Measurements from ENCODE around the gene CCL17. TPM values are rescaled to one million over a fixed set of nuclear protein-coding genes. Genes with fewer than 3 reads are reported as not detected.
A peak's percentile ranks its signal among the peaks of the same experiment; 100 is the strongest.

CCL17 gene
- total and polyA plus RNA-seq, 12 donors: 0.35 to 1.0 TPM; not detected in 10

DNA sequence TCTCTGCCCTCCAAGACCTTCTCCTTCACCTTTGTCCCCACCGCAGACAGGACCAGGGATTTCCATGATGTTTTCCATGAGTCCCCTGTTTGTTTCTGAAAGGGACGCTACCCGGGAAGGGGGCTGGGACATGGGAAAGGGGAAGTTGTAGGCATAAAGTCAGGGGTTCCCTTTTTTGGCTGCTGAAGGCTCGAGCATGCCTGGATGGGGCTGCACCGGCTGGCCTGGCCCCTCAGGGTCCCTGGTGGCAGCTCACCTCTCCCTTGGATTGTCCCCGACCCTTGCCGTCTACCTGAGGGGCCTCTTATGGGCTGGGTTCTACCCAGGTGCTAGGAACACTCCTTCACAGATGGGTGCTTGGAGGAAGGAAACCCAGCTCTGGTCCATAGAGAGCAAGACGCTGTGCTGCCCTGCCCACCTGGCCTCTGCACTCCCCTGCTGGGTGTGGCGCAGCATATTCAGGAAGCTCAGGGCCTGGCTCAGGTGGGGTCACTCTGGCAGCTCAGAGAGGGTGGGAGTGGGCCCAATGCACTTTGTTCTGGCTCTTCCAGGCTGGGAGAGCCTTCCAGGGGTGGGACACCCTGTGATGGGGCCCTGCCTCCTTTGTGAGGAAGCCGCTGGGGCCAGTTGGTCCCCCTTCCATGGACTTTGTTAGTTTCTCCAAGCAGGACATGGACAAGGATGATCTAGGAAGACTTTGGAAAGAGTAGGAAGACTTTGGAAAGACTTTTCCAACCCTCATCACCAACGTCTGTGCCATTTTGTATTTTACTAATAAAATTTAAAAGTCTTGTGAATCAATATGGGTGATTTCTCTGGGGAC, 20.1 kb upstream of the CCL17 start:
- intact Hi-C loops (cut with DNase I): no loop called here
- H3K9me3 ChIP-seq: no peaks in the 10 kb centered on the region
- no peaks in the 10 kb centered on the region for H3K27me3 ChIP-seq
- 64 to 71% methylated on average over 11 of the region's 11 CpGs for WGBS, 2 donors
- H3K4me3 ChIP-seq: no peak overlapping the region
- H3K27ac ChIP-seq: peak overlapping the region in 7 of 10 donors; percentile 23 to 65 (median 39)
- DNase-seq (no peak), ATAC-seq (peak in 7 of 8 donors; percentile 9 to 51 (median 26))
- TF ChIP-seq, protein P1, sequence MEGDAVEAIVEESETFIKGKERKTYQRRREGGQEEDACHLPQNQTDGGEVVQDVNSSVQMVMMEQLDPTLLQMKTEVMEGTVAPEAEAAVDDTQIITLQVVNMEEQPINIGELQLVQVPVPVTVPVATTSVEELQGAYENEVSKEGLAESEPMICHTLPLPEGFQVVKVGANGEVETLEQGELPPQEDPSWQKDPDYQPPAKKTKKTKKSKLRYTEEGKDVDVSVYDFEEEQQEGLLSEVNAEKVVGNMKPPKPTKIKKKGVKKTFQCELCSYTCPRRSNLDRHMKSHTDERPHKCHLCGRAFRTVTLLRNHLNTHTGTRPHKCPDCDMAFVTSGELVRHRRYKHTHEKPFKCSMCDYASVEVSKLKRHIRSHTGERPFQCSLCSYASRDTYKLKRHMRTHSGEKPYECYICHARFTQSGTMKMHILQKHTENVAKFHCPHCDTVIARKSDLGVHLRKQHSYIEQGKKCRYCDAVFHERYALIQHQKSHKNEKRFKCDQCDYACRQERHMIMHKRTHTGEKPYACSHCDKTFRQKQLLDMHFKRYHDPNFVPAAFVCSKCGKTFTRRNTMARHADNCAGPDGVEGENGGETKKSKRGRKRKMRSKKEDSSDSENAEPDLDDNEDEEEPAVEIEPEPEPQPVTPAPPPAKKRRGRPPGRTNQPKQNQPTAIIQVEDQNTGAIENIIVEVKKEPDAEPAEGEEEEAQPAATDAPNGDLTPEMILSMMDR (IDR thresholded peaks at IDR 0.05): no peak
- peaks cover 0 to 37% (median 0%) of the 10 kb centered on the region in 9 donors for H3K36me3 ChIP-seq
- peaks cover 8 to 80% (median 59%) of the 10 kb centered on the region in 9 donors for H3K4me1 ChIP-seq

DNA sequence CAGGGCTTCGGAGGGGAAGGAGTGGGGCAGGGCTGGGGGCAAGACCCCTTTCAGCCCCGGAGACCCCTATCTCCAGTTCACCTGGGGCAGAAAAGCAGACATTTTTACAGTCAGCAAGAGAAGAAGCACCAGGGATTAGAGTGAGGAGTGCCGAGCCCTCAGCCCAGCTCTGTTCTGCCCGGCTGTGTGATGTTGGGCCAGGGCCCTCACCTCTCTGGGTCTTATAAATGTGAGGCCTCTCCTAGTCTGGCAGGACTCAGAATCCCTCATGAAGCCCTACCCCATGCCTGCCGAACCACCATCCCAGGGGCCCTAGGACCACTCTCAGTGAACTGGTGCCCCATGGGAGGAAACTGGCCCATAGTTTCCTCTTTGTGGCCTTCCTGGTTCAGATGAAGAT, 19.5 kb upstream of the CCL17 start:
- Histone ChIP-seq H3K4me3 (no peak overlapping the region), H3K27me3 (no peaks in the 10 kb centered on the region), H3K4me1 (peaks cover 4 to 75% (median 54%) of the 10 kb centered on the region in 9 donors), H3K9me3 (no peaks in the 10 kb centered on the region), H3K27ac (peak overlapping the region in 5 of 10 donors; percentile 9 to 65 (median 28)), H3K36me3 (peaks cover 0 to 31% (median 0%) of the 10 kb centered on the region in 9 donors)
- DNase-seq (no peak), ATAC-seq (no peak)
- intact Hi-C loops (cut with DNase I): no loop called here
- TF ChIP-seq, protein P1 (IDR thresholded peaks at IDR 0.05): no peak
- WGBS, 2 donors: 84 to 85% methylated on average over 5 of the region's 5 CpGs

DNA sequence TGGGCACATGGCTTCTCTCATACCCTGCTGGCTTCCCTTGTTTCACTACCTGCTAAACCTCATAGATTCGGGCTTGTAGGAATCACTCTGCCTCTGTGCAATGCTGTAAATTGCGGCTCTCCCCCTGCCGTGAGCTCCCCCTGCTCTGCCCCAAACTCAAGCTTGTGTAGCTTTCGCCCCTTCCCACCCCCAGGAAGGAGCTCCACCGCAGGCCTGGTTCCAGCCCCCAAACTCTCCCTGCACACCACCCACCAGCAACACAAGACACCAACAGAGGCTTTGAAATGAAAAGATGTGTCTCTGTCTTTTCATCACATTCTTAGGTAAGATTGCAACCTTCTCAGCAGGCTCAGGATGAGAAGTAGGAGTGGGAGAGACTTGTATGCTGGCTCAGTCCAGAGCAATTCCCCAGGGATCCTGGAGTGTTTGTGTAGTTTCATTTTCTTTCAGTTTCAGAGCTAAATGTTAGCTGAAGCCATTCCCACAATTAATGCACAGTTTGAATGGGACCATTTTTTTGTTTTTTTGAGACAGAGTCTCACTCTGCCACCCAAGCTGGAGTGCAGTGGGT, 18.1 kb upstream of the CCL17 start:
- Histone ChIP-seq H3K4me3 (no peak overlapping the region), H3K9me3 (peaks cover 0 to 4% (median 0%) of the 10 kb centered on the region in 11 donors), H3K36me3 (peaks cover 0 to 18% (median 0%) of the 10 kb centered on the region in 9 donors), H3K27me3 (no peaks in the 10 kb centered on the region), H3K27ac (peak overlapping the region in 3 of 10 donors; percentile 20 to 43 (median 31)), H3K4me1 (peaks cover 4 to 75% (median 53%) of the 10 kb centered on the region in 9 donors)
- TF ChIP-seq, protein P1 (IDR thresholded peaks at IDR 0.05): no peak
- 63 to 75% methylated on average over 5 of the region's 5 CpGs for WGBS, 2 donors
- ATAC-seq (peak in 6 of 8 donors; percentile 30 to 66 (median 48)), DNase-seq (peak in 1 of 2 donors; percentile 68)
- intact Hi-C loops (cut with DNase I): no loop called here

DNA sequence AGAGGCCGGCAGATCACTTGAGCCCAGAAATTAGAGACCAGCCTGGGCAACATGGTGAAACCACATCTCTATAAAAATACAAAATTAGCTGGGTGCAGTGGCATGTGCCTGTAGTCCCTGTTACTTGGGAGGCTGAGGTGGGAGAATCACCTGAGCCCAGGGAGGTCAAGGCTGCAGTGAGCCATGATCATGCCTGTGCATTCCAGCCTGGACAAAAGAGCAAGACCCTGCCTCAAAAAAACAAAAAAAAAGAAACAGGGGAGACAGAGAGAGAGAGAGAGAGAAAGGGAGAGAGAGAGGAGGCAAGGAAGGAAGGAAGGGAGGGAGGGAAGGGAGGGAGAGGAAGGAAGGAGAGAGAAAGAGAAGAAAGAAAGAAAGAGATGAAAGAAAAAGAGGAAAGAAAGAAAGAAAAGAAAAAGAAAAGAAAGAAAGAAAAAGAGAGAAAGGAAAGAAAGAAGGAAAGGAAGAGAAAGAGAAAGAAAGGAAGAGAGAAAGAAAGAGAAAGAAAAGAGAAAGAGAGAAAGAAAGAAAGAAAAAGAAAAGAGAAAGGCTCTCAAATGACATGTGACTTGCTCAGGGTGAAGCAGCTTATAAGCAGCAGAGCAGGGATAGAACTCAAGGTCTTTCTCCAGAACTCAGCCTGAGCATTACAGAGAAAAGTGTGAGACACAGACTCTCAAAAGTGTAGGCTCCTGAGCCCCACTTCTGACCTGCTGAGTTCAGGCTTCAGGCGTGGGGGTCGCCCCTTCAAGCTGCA, 16.8 kb upstream of the CCL17 start:
- peaks cover 4 to 76% (median 53%) of the 10 kb centered on the region in 9 donors for H3K4me1 ChIP-seq
- no peak overlapping the region for H3K27ac ChIP-seq
- H3K4me3 ChIP-seq: no peak overlapping the region
- H3K9me3 ChIP-seq: peaks cover 0 to 6% (median 0%) of the 10 kb centered on the region in 11 donors
- H3K27me3 ChIP-seq: no peaks in the 10 kb centered on the region
- WGBS, 2 donors: 87 to 94% methylated on average over 3 of the region's 3 CpGs
- TF ChIP-seq, protein P1 (IDR thresholded peaks at IDR 0.05): no peak
- intact Hi-C loops (cut with DNase I): no loop called here
- no peak for DNase-seq
- peaks cover 0 to 5% (median 0%) of the 10 kb centered on the region in 9 donors for H3K36me3 ChIP-seq
- ATAC-seq: no peak

Data from heart right ventricle (tissue), 16 donors.